DOHH2 (cell line): ENCODE data around the gene DOCK10.

ENCODE experiments used
- H3F3A ChIP-seq: fragments of 200-600 bp; sonication (generic), shearing (Covaris generic); 2 replicates; pipeline ENCODE4 v1.6.0; 2016; ENCODE audit warnings: antibody characterized with exemption, mild to moderate bottlenecking; ENCODE audit not compliant: control insufficient read depth, insufficient read depth
- H3K27ac ChIP-seq: fragments of 200-600 bp; sonication (generic); 2 replicates; pipeline ENCODE4 v1.5.1; 2014; ENCODE audit warnings: low read depth, mild to moderate bottlenecking, low read length, moderate library complexity
- H3K27me3 ChIP-seq: fragments of 200-600 bp; sonication (generic); 2 replicates; pipeline ENCODE4 v1.6.1; 2014; ENCODE audit warnings: mild to moderate bottlenecking, low read length, mixed read lengths; ENCODE audit not compliant: control insufficient read depth
- H3K36me3 ChIP-seq: fragments of 200-600 bp; sonication (generic); 2 replicates; pipeline ENCODE4 v1.6.1; 2014; ENCODE audit warnings: mild to moderate bottlenecking, low read length, moderate library complexity, mixed read lengths; ENCODE audit not compliant: control insufficient read depth
- H3K4me1 ChIP-seq: fragments of 200-600 bp; sonication (generic); 2 replicates; pipeline ENCODE4 v1.6.1; 2014; ENCODE audit warnings: mild to moderate bottlenecking, low read length, mixed read lengths; ENCODE audit not compliant: control insufficient read depth
- H3K4me2 ChIP-seq: fragments of 200-600 bp; sonication (generic); 2 replicates; pipeline ENCODE4 v1.6.0; 2014; ENCODE audit warnings: mild to moderate bottlenecking, low read length, moderate library complexity
- H3K4me3 ChIP-seq: fragments of 200-600 bp; sonication (generic); 2 replicates; pipeline ENCODE4 v1.5.1; 2014; ENCODE audit warnings: mild to moderate bottlenecking, low read length, mixed read lengths
- H3K79me2 ChIP-seq: fragments of 200-600 bp; sonication (generic); 2 replicates; pipeline ENCODE4 v1.6.1; 2014; ENCODE audit warnings: mild to moderate bottlenecking, low read length, mixed read lengths; ENCODE audit not compliant: control insufficient read depth
- H3K9me2 ChIP-seq: fragments of 200-600 bp; sonication (generic); replicated peaks from 2 replicates; pipeline ENCODE4 v1.6.1; 2014; ENCODE audit warnings: mild to moderate bottlenecking, low read length, mixed read lengths; ENCODE audit not compliant: control insufficient read depth
- H3K9me3 ChIP-seq: fragments of 200-600 bp; sonication (generic); 2 replicates; pipeline ENCODE4 v1.6.1; 2014; ENCODE audit warnings: antibody characterized with exemption, low read length, mixed read lengths; ENCODE audit not compliant: control insufficient read depth, insufficient read depth
- H4K20me1 ChIP-seq: fragments of 200-600 bp; sonication (generic); 2 replicates; pipeline ENCODE4 v1.6.0; 2014; ENCODE audit warnings: low read depth, mild to moderate bottlenecking, antibody characterized with exemption, low read length, moderate library complexity; ENCODE audit not compliant: control insufficient read depth, insufficient read depth
- CTCF ChIP-seq: fragments of 200-600 bp; sonication (generic); IDR thresholded peaks from one replicate; pipeline ENCODE4 v1.5.1; 2014; ENCODE audit warnings: antibody characterized with exemption, mild to moderate bottlenecking, low read depth, low read length; ENCODE audit not compliant: poor library complexity, severe bottlenecking
- EZH2phosphoT487 ChIP-seq: fragments of 200-600 bp; sonication (generic); IDR thresholded peaks from 2 replicates; pipeline ENCODE4 v1.6.1; 2017; ENCODE audit warnings: borderline replicate concordance, mild to moderate bottlenecking, antibody characterized with exemption, low read length, moderate library complexity, mixed read lengths

DOCK10 gene

GRCh38 chr2:224798180-224798579, 244.1 kb downstream of the DOCK10 start:
- no peak overlapping the region for H3K4me3 ChIP-seq
- H3K9me2 ChIP-seq: no peaks in the 10 kb centered on the region
- H3K27me3 ChIP-seq: no peaks in the 10 kb centered on the region
- H3K9me3 ChIP-seq: no peaks in the 10 kb centered on the region
- no peaks in the 10 kb centered on the region for H4K20me1 ChIP-seq
- no peaks in the 10 kb centered on the region for H3F3A ChIP-seq
- H3K79me2 ChIP-seq: no peaks in the 10 kb centered on the region
- no peak overlapping the region for H3K4me2 ChIP-seq
- no peak overlapping the region for H3K27ac ChIP-seq
- TF ChIP-seq CTCF (no peak), EZH2phosphoT487 (no peak)
- peaks cover 3% of the 10 kb centered on the region; the same call in 1 of the 2 replicates for H3K36me3 ChIP-seq
- no peaks in the 10 kb centered on the region for H3K4me1 ChIP-seq

- no peaks in the 10 kb centered on the region for H3K27me3 ChIP-seq
- H3K4me2 ChIP-seq: no peak overlapping the region
- H3K4me1 ChIP-seq: no peaks in the 10 kb centered on the region
- H3K4me3 ChIP-seq: no peak overlapping the region
- no peaks in the 10 kb centered on the region for H3F3A ChIP-seq
- H3K9me3 ChIP-seq: no peaks in the 10 kb centered on the region
- peaks cover 3% of the 10 kb centered on the region; the same call in 1 of the 2 replicates for H3K36me3 ChIP-seq
- H3K9me2 ChIP-seq: no peaks in the 10 kb centered on the region
- H3K79me2 ChIP-seq: no peaks in the 10 kb centered on the region
- no peaks in the 10 kb centered on the region for H4K20me1 ChIP-seq
- TF ChIP-seq CTCF (no peak), EZH2phosphoT487 (no peak)
- no peak overlapping the region for H3K27ac ChIP-seq
These were observed 245.5 kb downstream of the DOCK10 start for GRCh38 chr2:224796695-224797305.

DNA sequence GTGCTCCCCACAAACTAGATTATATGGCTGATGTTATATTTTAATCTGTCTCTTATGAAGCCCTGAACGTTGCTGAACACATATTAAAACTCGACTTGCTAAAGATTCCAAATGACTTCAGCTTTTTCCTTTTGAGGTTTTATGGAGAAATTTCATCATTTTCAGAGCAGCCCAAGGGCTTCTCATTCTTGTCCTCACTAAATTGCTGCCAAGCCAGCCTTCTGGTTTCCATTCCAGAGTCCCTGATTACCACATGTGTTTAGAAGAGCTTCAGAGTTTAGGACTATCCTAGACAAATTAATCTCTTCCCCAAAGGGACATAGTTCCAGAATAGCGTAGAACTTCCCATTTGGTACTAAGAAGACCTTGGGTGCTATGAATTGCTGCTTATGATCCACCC, 248.3 kb downstream of the DOCK10 start:
- Histone ChIP-seq H3F3A (no peaks in the 10 kb centered on the region), H3K79me2 (no peaks in the 10 kb centered on the region), H4K20me1 (no peaks in the 10 kb centered on the region), H3K4me3 (no peak overlapping the region), H3K9me3 (no peaks in the 10 kb centered on the region), H3K27ac (no peak overlapping the region), H3K36me3 (peaks cover 3% of the 10 kb centered on the region; the same call in 1 of the 2 replicates), H3K4me2 (no peak overlapping the region), H3K27me3 (no peaks in the 10 kb centered on the region), H3K4me1 (no peaks in the 10 kb centered on the region), H3K9me2 (no peaks in the 10 kb centered on the region)
- no peak for TF ChIP-seq CTCF
- no peak for TF ChIP-seq EZH2phosphoT487
